Measurements from ENCODE around the gene TEX2.

The TEX2 gene

DNA sequence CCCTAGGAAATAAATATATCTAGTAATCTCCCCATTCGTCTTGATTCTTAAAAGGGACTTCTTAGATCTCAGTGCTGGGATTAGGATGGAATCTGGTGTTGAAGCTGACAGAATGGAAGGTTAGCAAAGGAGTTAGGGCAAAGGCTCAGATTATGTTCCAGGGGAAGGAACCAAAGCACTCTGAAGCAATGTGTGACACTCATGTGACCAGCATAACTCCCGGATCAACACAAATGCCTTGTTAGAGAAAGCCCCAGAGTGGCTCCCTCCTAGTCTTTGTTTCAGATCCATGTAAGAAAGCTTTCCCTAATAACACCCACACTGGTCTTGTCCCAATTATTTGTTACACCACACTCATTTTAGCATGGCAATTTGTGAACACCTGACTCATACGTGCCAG, 70.5 kb downstream of the TEX2 start:
- Histone ChIP-seq H3K36me3 (ENCODE audit: control insufficient read depth, insufficient read depth, low read length) (no peaks in the 10 kb centered on the region), H2AFZ (no peak overlapping the region), H3K4me2 (ENCODE audit: low read length) (no peak overlapping the region), H3K4me3 (ENCODE audit: low read depth, low read length) (no peak overlapping the region), H3K27ac (no peak overlapping the region), H3K79me2 (peaks cover 13% of the 10 kb centered on the region), H3K9ac (no peak overlapping the region), H3K9me3 (ENCODE audit: control insufficient read depth, low read length) (no peaks in the 10 kb centered on the region), H3K4me1 (no peaks in the 10 kb centered on the region), H3K27me3 (ENCODE audit: control insufficient read depth, insufficient read depth, low read length) (no peaks in the 10 kb centered on the region)
- TF ChIP-seq, protein P1, sequence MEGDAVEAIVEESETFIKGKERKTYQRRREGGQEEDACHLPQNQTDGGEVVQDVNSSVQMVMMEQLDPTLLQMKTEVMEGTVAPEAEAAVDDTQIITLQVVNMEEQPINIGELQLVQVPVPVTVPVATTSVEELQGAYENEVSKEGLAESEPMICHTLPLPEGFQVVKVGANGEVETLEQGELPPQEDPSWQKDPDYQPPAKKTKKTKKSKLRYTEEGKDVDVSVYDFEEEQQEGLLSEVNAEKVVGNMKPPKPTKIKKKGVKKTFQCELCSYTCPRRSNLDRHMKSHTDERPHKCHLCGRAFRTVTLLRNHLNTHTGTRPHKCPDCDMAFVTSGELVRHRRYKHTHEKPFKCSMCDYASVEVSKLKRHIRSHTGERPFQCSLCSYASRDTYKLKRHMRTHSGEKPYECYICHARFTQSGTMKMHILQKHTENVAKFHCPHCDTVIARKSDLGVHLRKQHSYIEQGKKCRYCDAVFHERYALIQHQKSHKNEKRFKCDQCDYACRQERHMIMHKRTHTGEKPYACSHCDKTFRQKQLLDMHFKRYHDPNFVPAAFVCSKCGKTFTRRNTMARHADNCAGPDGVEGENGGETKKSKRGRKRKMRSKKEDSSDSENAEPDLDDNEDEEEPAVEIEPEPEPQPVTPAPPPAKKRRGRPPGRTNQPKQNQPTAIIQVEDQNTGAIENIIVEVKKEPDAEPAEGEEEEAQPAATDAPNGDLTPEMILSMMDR (IDR thresholded peaks at IDR 0.05) = no peak

DNA sequence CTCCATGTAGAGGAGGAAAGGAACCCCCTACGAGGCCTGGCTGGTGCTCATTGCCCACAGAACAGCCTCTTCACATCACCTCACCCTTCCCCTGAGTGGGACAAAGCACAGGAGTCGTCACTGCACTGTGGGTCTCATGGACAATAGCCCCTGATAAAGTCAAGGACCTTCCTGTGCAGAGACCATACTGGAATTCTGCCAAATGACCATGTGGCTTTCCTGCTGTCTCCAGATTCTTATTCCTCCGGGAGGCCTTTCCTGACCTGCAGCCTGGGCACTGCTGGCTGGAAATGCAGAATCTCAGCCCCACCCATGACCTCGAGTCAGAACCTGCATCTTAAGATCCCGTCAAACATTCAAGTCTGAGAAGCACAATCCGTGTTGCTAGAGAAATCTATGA, 72.6 kb downstream of the TEX2 start:
- peaks cover 11% of the 10 kb centered on the region for H3K4me1 ChIP-seq
- no peak overlapping the region for H2AFZ ChIP-seq
- H3K27me3 ChIP-seq (ENCODE audit: control insufficient read depth, insufficient read depth, low read length) = no peaks in the 10 kb centered on the region
- H3K4me3 ChIP-seq (ENCODE audit: low read depth, low read length) = no peak overlapping the region
- H3K27ac ChIP-seq = no peak overlapping the region
- H3K4me2 ChIP-seq (ENCODE audit: low read length) = no peak overlapping the region
- H3K36me3 ChIP-seq (ENCODE audit: control insufficient read depth, insufficient read depth, low read length) = no peaks in the 10 kb centered on the region
- TF ChIP-seq, protein P1 (IDR thresholded peaks at IDR 0.05) = no peak
- no peaks in the 10 kb centered on the region for H3K9me3 ChIP-seq (ENCODE audit: control insufficient read depth, low read length)
- peaks cover 11% of the 10 kb centered on the region for H3K79me2 ChIP-seq
- no peak overlapping the region for H3K9ac ChIP-seq

DNA sequence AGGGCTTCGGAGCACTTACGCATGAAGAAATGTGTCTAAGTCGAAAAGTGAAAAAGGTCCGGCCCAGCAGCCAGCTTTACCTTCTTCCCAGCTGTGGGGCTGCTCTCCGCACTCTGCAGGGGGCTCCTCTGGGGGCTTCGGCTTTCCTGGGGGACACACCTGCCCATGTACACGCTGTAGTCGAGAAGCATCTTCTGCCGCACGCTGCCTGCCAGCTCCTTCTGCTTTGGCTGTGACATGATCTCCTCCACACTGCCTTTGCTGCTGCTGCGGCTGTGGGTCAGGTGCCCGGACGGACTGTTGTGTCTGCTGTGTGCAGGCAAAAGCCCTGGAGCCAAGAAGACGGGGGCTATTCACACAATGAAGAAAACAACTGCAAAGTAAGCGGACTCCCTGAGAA, 75.0 kb downstream of the TEX2 start:
- Histone ChIP-seq H3K27ac (no peak overlapping the region), H3K4me1 (peaks cover 11% of the 10 kb centered on the region)
- TF ChIP-seq, protein P1 (IDR thresholded peaks at IDR 0.05) = no peak

DNA sequence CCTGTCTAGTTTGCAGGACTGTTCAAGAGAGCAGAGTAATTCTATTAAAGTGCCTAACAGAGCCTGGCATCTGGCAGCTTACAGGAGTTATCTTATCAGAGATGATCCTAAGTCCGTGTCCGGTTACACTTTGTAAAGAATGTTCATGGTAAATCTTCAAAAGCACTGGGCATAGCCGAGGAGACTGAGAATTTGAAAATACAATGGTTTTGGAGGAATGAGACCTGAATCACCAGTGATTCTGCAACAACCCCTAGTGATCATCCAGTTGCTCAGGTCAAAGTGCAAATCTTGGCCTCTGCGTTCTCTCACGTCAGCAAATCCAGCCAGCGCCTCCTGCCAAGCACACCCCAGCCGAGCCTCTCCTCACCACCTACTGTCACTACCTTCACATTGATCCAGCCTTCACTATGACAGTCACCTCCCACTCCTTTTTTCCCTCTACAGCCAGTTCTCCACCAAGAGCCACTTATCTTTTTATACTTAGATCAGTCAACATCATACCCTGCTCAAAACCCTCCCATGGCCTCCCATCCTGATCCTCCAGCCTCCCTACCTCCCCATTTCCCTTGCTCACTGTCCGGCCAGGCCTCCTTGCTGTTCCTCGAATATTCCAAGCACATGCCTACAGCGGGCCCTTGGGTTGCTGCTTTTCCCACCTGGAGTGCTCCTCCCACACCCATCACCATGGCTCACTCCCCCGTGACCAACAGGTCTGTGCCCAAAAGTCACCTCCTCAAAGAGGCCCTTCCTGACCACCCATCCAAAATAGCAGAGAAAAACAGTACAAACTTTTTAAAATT, 75.8 kb downstream of the TEX2 start:
- H3K27me3 ChIP-seq (ENCODE audit: control insufficient read depth, insufficient read depth, low read length) = no peaks in the 10 kb centered on the region
- no peak overlapping the region for H3K27ac ChIP-seq
- no peaks in the 10 kb centered on the region for H3K9me3 ChIP-seq (ENCODE audit: control insufficient read depth, low read length)
- H3K4me2 ChIP-seq (ENCODE audit: low read length) = no peak overlapping the region
- TF ChIP-seq, protein P1 (IDR thresholded peaks at IDR 0.05) = no peak
- no peaks in the 10 kb centered on the region for H3K36me3 ChIP-seq (ENCODE audit: control insufficient read depth, insufficient read depth, low read length)
- no peak overlapping the region for H2AFZ ChIP-seq
- H3K4me1 ChIP-seq = peaks cover 11% of the 10 kb centered on the region
- H3K79me2 ChIP-seq = peaks cover 11% of the 10 kb centered on the region
- H3K9ac ChIP-seq = no peak overlapping the region
- no peak overlapping the region for H3K4me3 ChIP-seq (ENCODE audit: low read depth, low read length)

More for the DNA sequence above, 75.0 kb downstream of the TEX2 start:
- Histone ChIP-seq H3K4me2 (ENCODE audit: low read length) (no peak overlapping the region), H2AFZ (no peak overlapping the region), H3K9ac (no peak overlapping the region), H3K9me3 (ENCODE audit: control insufficient read depth, low read length) (no peaks in the 10 kb centered on the region), H3K4me3 (ENCODE audit: low read depth, low read length) (no peak overlapping the region), H3K27me3 (ENCODE audit: control insufficient read depth, insufficient read depth, low read length) (no peaks in the 10 kb centered on the region), H3K36me3 (ENCODE audit: control insufficient read depth, insufficient read depth, low read length) (no peaks in the 10 kb centered on the region), H3K79me2 (peaks cover 11% of the 10 kb centered on the region)
